ENCODE measurements around the gene THAP6. TPM values are rescaled to one million over a fixed set of nuclear protein-coding genes. Genes with fewer than 3 reads are reported as not detected.
"Not testable (repeated sequence)": the region's sequence is repeated elsewhere in the genome, so short reads cannot be mapped to it uniquely, and the experiment has no call there.

The THAP6 gene
- total and polyA plus RNA-seq, 10 donors = 3.1 to 42.0 (median 22.6) TPM

DNA sequence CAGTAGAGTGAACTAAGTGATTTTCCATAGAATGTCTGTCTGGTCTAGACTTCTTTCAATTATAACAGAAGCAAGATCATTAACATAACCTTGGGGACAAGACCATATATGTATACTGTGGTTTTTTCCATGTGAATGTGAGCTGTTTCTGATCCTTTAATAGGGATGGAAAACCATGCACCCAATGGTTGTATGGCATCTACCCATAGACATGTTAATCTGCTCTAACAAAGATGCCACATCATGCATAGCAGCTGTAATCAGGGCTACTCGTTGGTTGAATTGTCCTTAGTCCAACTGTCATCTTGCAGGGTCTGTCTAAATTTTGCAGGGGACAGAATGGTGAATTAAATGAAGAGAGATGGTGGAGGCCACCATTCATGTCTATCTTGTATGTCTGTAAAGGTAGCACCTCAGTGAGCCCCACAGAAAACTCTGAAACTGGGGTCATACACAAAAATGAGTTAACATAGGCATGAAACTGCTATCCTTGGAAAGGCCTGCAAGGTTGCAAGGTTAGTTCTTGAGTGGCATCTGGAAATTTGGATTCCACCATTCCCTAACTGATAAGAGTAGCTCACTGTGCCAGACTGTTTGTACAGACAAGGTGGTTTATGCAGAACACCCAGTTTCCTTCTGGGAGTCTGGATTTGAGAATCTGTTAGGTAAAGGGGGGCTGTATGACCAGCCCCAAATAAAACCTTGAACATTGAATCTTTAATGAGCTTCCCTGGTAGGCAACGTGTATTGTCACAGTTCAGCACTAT lies 16.5 kb downstream of the THAP6 start:
- TF ChIP-seq POLR2AphosphoS5 (IDR thresholded peaks at IDR 0.05) (no peak), POLR2A (IDR thresholded peaks at IDR 0.05) (no peak)
- TF ChIP-seq, protein P1, sequence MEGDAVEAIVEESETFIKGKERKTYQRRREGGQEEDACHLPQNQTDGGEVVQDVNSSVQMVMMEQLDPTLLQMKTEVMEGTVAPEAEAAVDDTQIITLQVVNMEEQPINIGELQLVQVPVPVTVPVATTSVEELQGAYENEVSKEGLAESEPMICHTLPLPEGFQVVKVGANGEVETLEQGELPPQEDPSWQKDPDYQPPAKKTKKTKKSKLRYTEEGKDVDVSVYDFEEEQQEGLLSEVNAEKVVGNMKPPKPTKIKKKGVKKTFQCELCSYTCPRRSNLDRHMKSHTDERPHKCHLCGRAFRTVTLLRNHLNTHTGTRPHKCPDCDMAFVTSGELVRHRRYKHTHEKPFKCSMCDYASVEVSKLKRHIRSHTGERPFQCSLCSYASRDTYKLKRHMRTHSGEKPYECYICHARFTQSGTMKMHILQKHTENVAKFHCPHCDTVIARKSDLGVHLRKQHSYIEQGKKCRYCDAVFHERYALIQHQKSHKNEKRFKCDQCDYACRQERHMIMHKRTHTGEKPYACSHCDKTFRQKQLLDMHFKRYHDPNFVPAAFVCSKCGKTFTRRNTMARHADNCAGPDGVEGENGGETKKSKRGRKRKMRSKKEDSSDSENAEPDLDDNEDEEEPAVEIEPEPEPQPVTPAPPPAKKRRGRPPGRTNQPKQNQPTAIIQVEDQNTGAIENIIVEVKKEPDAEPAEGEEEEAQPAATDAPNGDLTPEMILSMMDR (IDR thresholded peaks at IDR 0.05 in 8 of 11, conservative IDR thresholded peaks at IDR 0.05 in 3 of 11) = no peak
- intact Hi-C loops (cut with DNase I; ENCODE audit: low total_unique reads) = no loop called here
- H3K4me1 ChIP-seq = no peaks in the 10 kb centered on the region
- DNase-seq = no peak
- H3K4me3 ChIP-seq = no peak overlapping the region
- H3K27me3 ChIP-seq (replicated peaks in 1 of 7) = no peaks in the 10 kb centered on the region
- peaks cover 0 to 30% (median 20%) of the 10 kb centered on the region in 8 donors for H3K9me3 ChIP-seq
- H3K36me3 ChIP-seq = peaks cover 4 to 82% (median 59%) of the 10 kb centered on the region in 6 donors
- WGBS, 5 donors = 91 to 98% (median 95%) methylated on average over 2 of the region's 2 CpGs
- no peak overlapping the region for H3K27ac ChIP-seq

DNA sequence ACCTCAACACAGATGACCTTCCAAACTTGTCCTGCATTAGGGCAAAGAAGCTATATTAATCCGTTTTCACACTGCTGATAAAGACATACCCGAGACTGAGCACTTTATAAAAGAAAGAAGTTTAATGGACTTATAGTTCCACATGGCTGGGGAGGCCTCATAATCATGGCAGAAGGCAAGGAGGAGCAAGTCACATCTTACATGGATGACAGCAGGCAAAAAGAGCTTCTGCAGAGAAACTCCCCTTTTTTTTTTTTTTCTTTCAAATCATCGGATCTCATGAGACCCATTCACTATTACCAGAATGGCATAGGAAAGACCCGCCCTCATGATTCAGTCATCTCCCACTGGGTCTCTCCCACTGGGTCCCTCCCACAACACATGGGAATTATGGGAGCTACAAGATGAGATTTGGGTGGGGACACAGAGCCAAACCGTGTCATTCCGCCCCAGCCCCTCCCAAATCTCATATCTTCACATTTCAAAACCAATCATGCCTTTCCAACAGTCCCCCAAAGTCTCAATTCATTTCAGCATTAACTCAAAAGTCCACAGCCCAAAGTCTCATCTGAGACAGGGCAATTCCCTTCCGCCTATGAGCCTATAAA lies 17.4 kb downstream of the THAP6 start:
- WGBS, 5 donors = 77 to 97% (median 94%) methylated on average over 7 of the region's 7 CpGs
- H3K27me3 ChIP-seq (replicated peaks in 1 of 7); intact Hi-C loops (cut with DNase I; ENCODE audit: low total_unique reads); H3K27ac ChIP-seq; DNase-seq; H3K4me3 ChIP-seq; H3K4me1 ChIP-seq: not testable (repeated sequence)
- peaks cover 0 to 30% (median 20%) of the 10 kb centered on the region in 8 donors for H3K9me3 ChIP-seq
- H3K36me3 ChIP-seq = peaks cover 4 to 73% (median 53%) of the 10 kb centered on the region in 6 donors

DNA sequence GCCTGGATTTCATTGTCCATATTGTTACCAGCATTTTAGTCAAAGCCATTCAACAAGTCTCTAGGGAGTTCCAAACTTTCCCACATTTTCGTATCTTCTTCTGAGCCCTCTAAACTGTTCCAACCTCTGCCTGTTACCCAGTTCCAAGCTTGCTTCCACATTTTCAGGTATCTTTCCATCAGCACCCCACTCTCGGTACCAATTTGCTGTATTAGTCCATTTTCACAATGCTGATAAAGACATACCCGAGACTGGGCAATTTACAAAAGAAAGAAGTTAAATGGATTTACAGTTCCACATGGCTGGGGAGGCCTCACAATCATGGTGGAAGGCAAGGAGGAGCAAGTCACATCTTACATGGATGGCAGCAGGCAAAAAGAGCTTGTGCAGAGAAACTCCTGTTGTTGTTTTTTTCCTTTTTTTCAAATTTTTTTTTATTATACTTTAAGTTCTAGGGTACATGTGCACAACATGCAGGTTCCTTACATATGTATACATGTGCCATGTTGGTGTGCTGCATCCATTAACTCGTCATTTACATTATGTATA lies 19.1 kb downstream of the THAP6 start:
- WGBS, 5 donors = 95 to 99% (median 97%) methylated on average over 4 of the region's 4 CpGs
- intact Hi-C loops (cut with DNase I; ENCODE audit: low total_unique reads); H3K4me1 ChIP-seq; H3K27me3 ChIP-seq (replicated peaks in 1 of 7); DNase-seq; H3K4me3 ChIP-seq; H3K27ac ChIP-seq: not testable (repeated sequence)
- H3K9me3 ChIP-seq = peaks cover 0 to 30% (median 20%) of the 10 kb centered on the region in 8 donors
- H3K36me3 ChIP-seq = peaks cover 0 to 61% (median 37%) of the 10 kb centered on the region in 6 donors

- H3K4me3 ChIP-seq; H3K27me3 ChIP-seq (replicated peaks in 1 of 7); H3K4me1 ChIP-seq; intact Hi-C loops (cut with DNase I; ENCODE audit: low total_unique reads); DNase-seq; H3K27ac ChIP-seq: not testable (repeated sequence)
- peaks cover 0 to 30% (median 20%) of the 10 kb centered on the region in 8 donors for H3K9me3 ChIP-seq
- H3K36me3 ChIP-seq = peaks cover 0 to 56% (median 33%) of the 10 kb centered on the region in 6 donors
Measured at GRCh38 chr4:75533926-75534325, 19.7 kb downstream of the THAP6 start.

DNA sequence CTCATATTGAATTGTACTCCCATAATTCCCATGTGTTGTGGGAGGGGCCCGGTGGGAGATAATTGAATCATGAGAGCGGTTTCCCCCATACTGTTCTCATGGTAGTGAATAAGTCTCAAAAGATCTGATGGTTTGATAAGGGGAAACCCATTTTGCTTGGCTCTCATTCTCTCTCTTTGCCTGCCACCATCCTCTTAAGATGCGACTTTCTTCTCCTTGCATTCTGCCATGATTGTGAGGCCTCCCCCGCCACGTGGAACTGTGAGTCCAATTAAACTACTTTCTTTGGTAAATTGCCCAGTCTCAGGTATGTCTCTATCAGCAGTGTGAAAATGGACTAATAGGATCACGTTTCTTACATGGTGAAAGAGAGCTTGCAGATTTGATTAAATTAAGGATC lies 23.0 kb downstream of the THAP6 start:
- DNase-seq; intact Hi-C loops (cut with DNase I; ENCODE audit: low total_unique reads); H3K27ac ChIP-seq; H3K27me3 ChIP-seq (replicated peaks in 1 of 7); H3K4me3 ChIP-seq; H3K4me1 ChIP-seq: not testable (repeated sequence)
- peaks cover 0 to 41% (median 12%) of the 10 kb centered on the region in 6 donors for H3K36me3 ChIP-seq
- 93 to 98% (median 96%) methylated on average over 6 of the region's 6 CpGs for WGBS, 5 donors
- peaks cover 0 to 18% (median 15%) of the 10 kb centered on the region in 8 donors for H3K9me3 ChIP-seq

GRCh38 chr4:75542824-75543223 lies 28.6 kb downstream of the THAP6 start:
- H3K9me3 ChIP-seq = no peaks in the 10 kb centered on the region
- no peaks in the 10 kb centered on the region for H3K27me3 ChIP-seq (replicated peaks in 1 of 7)
- DNase-seq = no peak
- no peak overlapping the region for H3K27ac ChIP-seq
- no peaks in the 10 kb centered on the region for H3K4me1 ChIP-seq
- intact Hi-C loops (cut with DNase I; ENCODE audit: low total_unique reads) = no loop called here
- H3K36me3 ChIP-seq = peaks cover 0 to 58% (median 8%) of the 10 kb centered on the region in 6 donors
- TF ChIP-seq POLR2AphosphoS5 (IDR thresholded peaks at IDR 0.05) (no peak), POLR2A (IDR thresholded peaks at IDR 0.05) (no peak)
- TF ChIP-seq, protein P1 (IDR thresholded peaks at IDR 0.05 in 8 of 11, conservative IDR thresholded peaks at IDR 0.05 in 3 of 11) = no peak
- no peak overlapping the region for H3K4me3 ChIP-seq

- H3K4me1 ChIP-seq; intact Hi-C loops (cut with DNase I; ENCODE audit: low total_unique reads); H3K9me3 ChIP-seq; DNase-seq; H3K27ac ChIP-seq; H3K27me3 ChIP-seq (replicated peaks in 1 of 7); H3K4me3 ChIP-seq: not testable (repeated sequence)
- peaks cover 0 to 54% (median 8%) of the 10 kb centered on the region in 6 donors for H3K36me3 ChIP-seq
- 88 to 93% (median 92%) methylated on average over 8 of the region's 8 CpGs for WGBS, 5 donors
Measured at GRCh38 chr4:75544220-75544619, 29.9 kb downstream of the THAP6 start.
